ENCODE measurements around the gene CERS4.

CERS4 gene

GRCh38 chr19:8255426-8256125 lies 46.4 kb downstream of the CERS4 start:
- no peak overlapping the region for H3K27ac ChIP-seq
- TF ChIP-seq CTCF (conservative IDR thresholded peaks at IDR 0.05), result no peak

GRCh38 chr19:8256276-8257051 lies 47.3 kb downstream of the CERS4 start:
- no peak overlapping the region for H3K27ac ChIP-seq
- TF ChIP-seq CTCF (conservative IDR thresholded peaks at IDR 0.05), result no peak

GRCh38 chr19:8257052-8257443 lies 47.9 kb downstream of the CERS4 start:
- no peak for TF ChIP-seq CTCF (conservative IDR thresholded peaks at IDR 0.05)
- H3K27ac ChIP-seq, result no peak overlapping the region

GRCh38 chr19:8259142-8259921 lies 50.2 kb downstream of the CERS4 start:
- H3K27ac ChIP-seq, result no peak overlapping the region
- TF ChIP-seq CTCF (conservative IDR thresholded peaks at IDR 0.05), result no peak

- H3K27ac ChIP-seq, result no peak overlapping the region
- no peak for TF ChIP-seq CTCF (conservative IDR thresholded peaks at IDR 0.05)
Measured at GRCh38 chr19:8259922-8260247, 50.7 kb downstream of the CERS4 start.

GRCh38 chr19:8261347-8261746 lies 52.2 kb downstream of the CERS4 start:
- no peak for TF ChIP-seq CTCF (conservative IDR thresholded peaks at IDR 0.05)
- no peak overlapping the region for H3K27ac ChIP-seq

- H3K27ac ChIP-seq, result no peak overlapping the region
- TF ChIP-seq CTCF (conservative IDR thresholded peaks at IDR 0.05), result no peak
Measured at GRCh38 chr19:8261881-8262280, 52.7 kb downstream of the CERS4 start.
